ENCODE measurements around the gene ZNF232. TPM values are rescaled to one million over a fixed set of nuclear protein-coding genes. Genes with fewer than 3 reads are reported as not detected.
"Not testable (repeated sequence)": the region's sequence is repeated elsewhere in the genome, so short reads cannot be mapped to it uniquely, and the experiment has no call there.

ZNF232 gene
- total and polyA plus RNA-seq, 10 donors = 5.6 to 11.4 (median 9.6) TPM

DNA sequence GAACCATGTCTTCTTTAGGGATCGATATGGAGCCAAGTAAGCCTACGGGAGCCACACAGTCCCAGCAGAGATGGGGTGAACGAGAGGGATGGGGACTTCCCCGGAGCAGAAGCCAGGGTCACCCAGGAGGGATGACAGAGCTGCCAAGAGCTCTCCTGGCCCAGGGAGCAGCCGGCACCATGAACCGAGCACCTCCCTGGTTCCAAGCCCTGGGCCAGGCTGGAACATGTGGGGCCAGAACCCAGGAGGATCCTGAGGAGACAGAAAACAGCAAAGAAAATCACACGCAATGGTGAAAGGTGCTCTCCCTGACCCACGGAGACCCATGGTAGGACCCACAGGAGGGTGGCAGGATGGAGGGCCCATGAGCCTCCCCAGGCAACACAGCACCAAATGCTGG is 22.3 kb upstream of the ZNF232 start:
- H3K36me3 ChIP-seq; H3K27ac ChIP-seq; H3K27me3 ChIP-seq (replicated peaks in 1 of 7); H3K4me3 ChIP-seq; intact Hi-C loops (cut with DNase I; ENCODE audit: low total_unique reads); DNase-seq; H3K4me1 ChIP-seq; H3K9me3 ChIP-seq: not testable (repeated sequence)
- WGBS, 5 donors = 88 to 96% (median 91%) methylated on average over 8 of the region's 8 CpGs

- 70 to 86% (median 78%) methylated on average over 7 to 8 of the region's 8 CpGs for WGBS, 5 donors
- no peak for DNase-seq
- intact Hi-C loops (cut with DNase I; ENCODE audit: low total_unique reads) = no loop called here
- Histone ChIP-seq H3K36me3 (no peaks in the 10 kb centered on the region), H3K4me1 (no peaks in the 10 kb centered on the region), H3K27ac (no peak overlapping the region), H3K27me3 (replicated peaks in 1 of 7) (peaks cover 0 to 9% (median 0%) of the 10 kb centered on the region in 7 donors), H3K9me3 (no peaks in the 10 kb centered on the region), H3K4me3 (no peak overlapping the region)
- no peak for TF ChIP-seq CTCF (IDR thresholded peaks at IDR 0.05 in 8 of 11, conservative IDR thresholded peaks at IDR 0.05 in 3 of 11)
- no peak for TF ChIP-seq POLR2A (IDR thresholded peaks at IDR 0.05)
Measured at GRCh38 chr17:5133311-5133710, 21.6 kb upstream of the ZNF232 start.

GRCh38 chr17:5132503-5133225 is 21.0 kb upstream of the ZNF232 start:
- 90 to 93% (median 91%) methylated on average over 14 to 15 of the region's 15 CpGs for WGBS, 5 donors
- H3K4me3 ChIP-seq; H3K36me3 ChIP-seq; intact Hi-C loops (cut with DNase I; ENCODE audit: low total_unique reads); H3K9me3 ChIP-seq; H3K27ac ChIP-seq; DNase-seq; H3K4me1 ChIP-seq; H3K27me3 ChIP-seq (replicated peaks in 1 of 7): not testable (repeated sequence)

DNA sequence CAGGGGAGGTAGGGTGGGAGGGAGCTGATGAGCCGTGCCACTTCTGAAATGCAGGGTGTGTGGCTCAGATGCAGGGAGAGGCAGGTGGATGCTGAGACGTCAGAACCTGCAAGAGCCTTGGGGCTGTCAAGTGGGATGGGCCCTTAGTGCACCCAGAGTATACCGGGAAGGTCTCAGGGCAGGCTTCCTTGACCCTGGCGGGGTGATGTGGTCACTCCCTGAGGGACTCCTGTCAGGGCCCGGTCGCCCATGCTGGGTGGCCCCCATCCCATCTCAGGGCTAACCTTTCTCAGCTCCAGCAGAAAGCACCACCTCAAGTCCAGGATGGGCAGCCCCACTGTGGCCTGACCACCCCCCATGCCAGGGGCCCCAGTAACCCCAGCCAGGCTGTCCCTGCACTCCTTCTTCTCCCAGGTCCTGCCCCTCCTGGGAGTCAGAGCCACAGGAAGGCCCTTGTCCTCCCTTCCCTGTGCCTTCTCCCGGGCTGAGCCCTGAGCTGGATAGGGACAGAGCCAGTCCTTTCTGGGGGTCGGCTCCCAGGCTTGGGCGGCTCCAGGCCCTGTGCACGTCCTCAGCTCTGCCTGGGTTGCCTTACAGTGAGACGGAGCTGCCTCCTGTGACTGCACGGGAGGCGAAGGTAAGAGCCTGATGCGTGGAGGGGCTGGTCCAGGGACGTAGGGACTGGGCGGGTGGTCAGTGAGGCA is 20.3 kb upstream of the ZNF232 start:
- DNase-seq; H3K27ac ChIP-seq; H3K27me3 ChIP-seq (replicated peaks in 1 of 7); H3K9me3 ChIP-seq; H3K4me1 ChIP-seq; H3K36me3 ChIP-seq; intact Hi-C loops (cut with DNase I; ENCODE audit: low total_unique reads); H3K4me3 ChIP-seq: not testable (repeated sequence)
- WGBS, 5 donors = 79 to 89% (median 85%) methylated on average over 12 to 16 of the region's 16 CpGs

DNA sequence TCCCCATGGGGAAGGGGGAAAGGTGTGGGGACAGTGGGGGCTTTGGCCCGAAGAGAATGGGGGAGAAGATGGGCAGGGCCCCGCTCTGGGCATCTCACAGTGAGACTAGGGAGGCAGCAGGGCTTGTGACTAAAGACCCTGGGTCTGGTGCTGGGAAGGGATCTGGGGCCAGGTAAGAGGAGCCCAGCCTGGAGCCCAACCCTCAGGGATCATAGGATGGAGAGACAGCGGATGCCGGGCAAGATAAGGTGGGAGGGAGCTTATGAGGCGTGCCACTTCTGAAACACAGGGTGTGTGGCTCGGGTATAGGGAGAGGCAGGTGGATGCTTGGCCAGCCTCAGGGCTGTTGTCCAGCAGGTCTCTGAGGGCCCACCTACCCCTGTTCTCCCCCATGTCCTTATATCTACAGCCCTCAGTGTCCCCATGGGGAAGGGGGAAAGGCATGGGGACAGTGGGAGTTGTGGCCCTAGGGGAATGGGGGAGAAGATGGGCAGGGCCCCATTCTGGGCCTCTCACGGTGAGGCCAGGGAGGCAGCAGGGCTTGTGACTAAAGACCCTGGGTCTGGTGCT is 19.6 kb upstream of the ZNF232 start:
- TF ChIP-seq CTCF (IDR thresholded peaks at IDR 0.05 in 8 of 11, conservative IDR thresholded peaks at IDR 0.05 in 3 of 11) (no peak), POLR2A (IDR thresholded peaks at IDR 0.05) (no peak), POLR2AphosphoS5 (IDR thresholded peaks at IDR 0.05) (no peak)
- Histone ChIP-seq H3K27ac (no peak overlapping the region), H3K36me3 (no peaks in the 10 kb centered on the region), H3K4me3 (no peak overlapping the region), H3K27me3 (replicated peaks in 1 of 7) (peaks cover 0 to 12% (median 0%) of the 10 kb centered on the region in 7 donors), H3K4me1 (no peaks in the 10 kb centered on the region), H3K9me3 (no peaks in the 10 kb centered on the region)
- intact Hi-C loops (cut with DNase I; ENCODE audit: low total_unique reads) = no loop called here
- WGBS, 5 donors = 87 to 93% (median 88%) methylated on average over 7 of the region's 7 CpGs
- DNase-seq = no peak

DNA sequence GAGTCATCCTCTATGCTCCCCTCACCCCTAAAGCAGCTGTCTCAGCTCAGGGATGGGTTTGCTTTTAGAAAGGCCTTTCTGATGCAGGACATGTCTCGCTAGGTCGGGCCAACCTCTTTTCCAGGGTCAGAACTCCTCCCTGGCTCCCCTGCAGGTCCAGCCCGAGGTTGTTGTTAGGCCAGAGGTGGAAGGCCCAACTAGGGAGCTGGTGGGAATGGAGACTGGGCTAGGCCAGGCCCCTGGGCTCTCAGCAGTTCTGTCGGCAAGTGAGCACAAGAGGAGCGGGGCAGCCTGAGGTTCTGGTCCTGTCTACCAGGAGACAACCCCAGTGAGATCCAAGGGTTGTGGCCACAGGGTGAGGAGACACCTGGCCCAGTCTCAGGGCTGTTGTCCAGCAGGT is 19.0 kb upstream of the ZNF232 start:
- intact Hi-C loops (cut with DNase I; ENCODE audit: low total_unique reads) = not testable (repeated sequence)
- WGBS, 5 donors = 61 to 88% (median 87%) methylated on average over 3 to 5 of the region's 5 CpGs

GRCh38 chr17:5130261-5130660 is 18.6 kb upstream of the ZNF232 start:
- H3K4me3 ChIP-seq; H3K27ac ChIP-seq; H3K36me3 ChIP-seq; H3K4me1 ChIP-seq; DNase-seq; H3K9me3 ChIP-seq; intact Hi-C loops (cut with DNase I; ENCODE audit: low total_unique reads): not testable (repeated sequence)
- WGBS, 5 donors = 87 to 95% (median 91%) methylated on average over 8 to 10 of the region's 10 CpGs
- H3K27me3 ChIP-seq (replicated peaks in 1 of 7) = peaks cover 0 to 12% (median 0%) of the 10 kb centered on the region in 7 donors

More for the DNA sequence above, 19.0 kb upstream of the ZNF232 start:
- H3K4me3 ChIP-seq, H3K9me3 ChIP-seq, H3K36me3 ChIP-seq, DNase-seq, H3K27ac ChIP-seq, H3K4me1 ChIP-seq: not testable (repeated sequence)
- H3K27me3 ChIP-seq (replicated peaks in 1 of 7) = peaks cover 0 to 12% (median 0%) of the 10 kb centered on the region in 7 donors

DNA sequence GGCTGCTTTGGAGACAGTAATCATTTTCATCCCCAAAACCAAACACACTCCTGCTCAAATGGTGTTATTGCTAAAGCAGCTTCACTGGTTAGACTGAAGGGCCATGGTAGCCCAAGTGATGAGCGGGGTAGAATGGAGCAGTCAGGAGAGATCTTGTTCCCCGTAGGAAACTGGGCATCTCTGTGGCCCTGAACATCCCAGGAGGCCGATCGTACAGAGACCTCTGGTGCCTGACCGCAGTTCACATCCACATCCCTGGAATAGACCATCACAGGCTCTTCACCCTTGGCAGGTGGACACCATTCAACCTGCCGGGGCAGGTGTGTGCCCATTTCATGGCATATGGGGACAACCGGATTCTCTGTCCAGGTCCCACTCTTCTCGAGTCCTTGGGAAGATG is 18.1 kb upstream of the ZNF232 start:
- H3K9me3 ChIP-seq; H3K36me3 ChIP-seq; DNase-seq; H3K4me3 ChIP-seq; H3K27ac ChIP-seq; intact Hi-C loops (cut with DNase I; ENCODE audit: low total_unique reads); H3K4me1 ChIP-seq: not testable (repeated sequence)
- 79 to 92% (median 87%) methylated on average over 8 of the region's 8 CpGs for WGBS, 5 donors
- H3K27me3 ChIP-seq (replicated peaks in 1 of 7) = peaks cover 0 to 12% (median 0%) of the 10 kb centered on the region in 7 donors
